Endothelial cell (in vitro differentiated cells): Measurements from ENCODE around the gene ANKRD42. TPM values are rescaled to one million over a fixed set of nuclear protein-coding genes. Genes with fewer than 3 reads are reported as not detected.

Experiments
- DNase-seq: peaks from one replicate; pipeline ENCODE4 v3.0.0; 2021; ENCODE audit warnings: low spot score
- H3K27ac Mint-ChIP-seq: one replicate; pipeline ENCODE4 v1.8.0; 2021; ENCODE audit warnings: mixed read lengths, inconsistent platforms; ENCODE audit not compliant: unreplicated experiment
- H3K27me3 Mint-ChIP-seq: one replicate; pipeline ENCODE4 v1.8.0; 2021; ENCODE audit warnings: mild to moderate bottlenecking, moderate library complexity, mixed read lengths, inconsistent platforms; ENCODE audit not compliant: unreplicated experiment
- H3K36me3 Mint-ChIP-seq: one replicate; pipeline ENCODE4 v1.8.0; 2021; ENCODE audit warnings: mild to moderate bottlenecking, low read depth, mixed read lengths, inconsistent platforms; ENCODE audit not compliant: unreplicated experiment
- H3K4me1 Mint-ChIP-seq: one replicate; pipeline ENCODE4 v1.8.0; 2021; ENCODE audit warnings: mild to moderate bottlenecking, mixed read lengths, inconsistent platforms; ENCODE audit not compliant: unreplicated experiment
- H3K4me3 Mint-ChIP-seq: one replicate; pipeline ENCODE4 v1.8.0; 2021; ENCODE audit warnings: mild to moderate bottlenecking, mixed read lengths, inconsistent platforms; ENCODE audit not compliant: unreplicated experiment
- H3K9me3 Mint-ChIP-seq: one replicate; pipeline ENCODE4 v1.8.0; 2021; ENCODE audit warnings: mixed read lengths, inconsistent platforms; ENCODE audit not compliant: unreplicated experiment
- CTCF ChIP-seq: fragments of 200-600 bp; sonication (generic); IDR thresholded peaks from one replicate; pipeline ENCODE4 v1.5.0; 2021; ENCODE audit warnings: antibody characterized with exemption; ENCODE audit not compliant: unreplicated experiment
- total RNA-seq: library from RNA; stranded (reverse); fragmentation: NEBNext Ultra II Directional; extraction: Animal tissue kit (Norgen Biotek cat#: 25700); gene quantifications from one replicate; pipeline ENCODE4 v1.2.1, GENCODE V29; 2021; ENCODE audit not compliant: unreplicated experiment

Gene ANKRD42
- total RNA-seq, 1 donor from 2014 or later: 11.4 TPM

DNA sequence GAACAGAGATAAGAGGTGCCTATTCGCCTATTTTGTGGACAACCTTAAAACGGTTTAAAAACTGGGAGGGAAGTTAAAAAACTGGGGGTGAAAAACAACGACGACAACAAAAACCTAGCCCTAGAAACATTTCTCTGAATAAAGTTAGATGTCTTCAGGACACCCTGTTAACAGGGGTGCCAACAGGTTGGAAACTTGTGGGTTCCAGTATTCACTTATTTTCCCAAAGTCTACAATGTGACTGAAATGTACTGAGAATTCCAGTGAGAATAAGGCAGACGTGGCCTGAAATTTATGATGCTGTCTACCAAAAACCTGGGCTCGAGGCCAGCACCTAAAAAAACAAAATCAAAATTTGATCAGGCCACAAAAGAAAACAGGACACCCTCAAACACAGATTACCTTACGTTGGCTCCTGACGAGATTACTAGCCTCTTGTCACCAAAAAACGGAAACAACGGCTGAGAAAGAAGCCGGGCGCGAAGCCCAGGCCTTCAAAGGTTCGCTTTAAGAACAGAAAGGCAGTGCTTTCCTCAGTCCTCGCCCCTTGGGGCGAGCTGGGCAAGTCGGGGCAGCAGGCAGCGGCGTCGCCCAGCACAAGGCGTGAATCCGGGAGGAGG is 91.7 kb downstream of the ANKRD42 start:
- Mint-ChIP-seq H3K36me3 (peaks cover 13% of the 10 kb centered on the region), H3K4me3 (peak overlapping the region; percentile 96), H3K27ac (peak overlapping the region; percentile 98), H3K27me3 (peaks cover 23% of the 10 kb centered on the region), H3K4me1 (peaks cover 30% of the 10 kb centered on the region), H3K9me3 (no peaks in the 10 kb centered on the region)
- DNase-seq: no peak
- no peak for TF ChIP-seq CTCF

- peaks cover 13% of the 10 kb centered on the region for H3K36me3 Mint-ChIP-seq
- DNase-seq: peak; percentile 85
- no peak for TF ChIP-seq CTCF
- H3K27ac Mint-ChIP-seq: peak within 1 kb of the TSS; percentile 98
- no peaks in the 10 kb centered on the region for H3K9me3 Mint-ChIP-seq
- H3K4me3 Mint-ChIP-seq: peak within 1 kb of the TSS; percentile 96
- peaks cover 30% of the 10 kb centered on the region for H3K4me1 Mint-ChIP-seq
- peaks cover 23% of the 10 kb centered on the region for H3K27me3 Mint-ChIP-seq
These were observed 92.4 kb downstream of the ANKRD42 start, which contains the start of gene CCDC90B for GRCh38 chr11:83285771-83286528. Gene CCDC90B, minus strand, starts transcription at chr11:83286367. Its CDS starts 395 bp downstream, at chr11:83285972.

DNA sequence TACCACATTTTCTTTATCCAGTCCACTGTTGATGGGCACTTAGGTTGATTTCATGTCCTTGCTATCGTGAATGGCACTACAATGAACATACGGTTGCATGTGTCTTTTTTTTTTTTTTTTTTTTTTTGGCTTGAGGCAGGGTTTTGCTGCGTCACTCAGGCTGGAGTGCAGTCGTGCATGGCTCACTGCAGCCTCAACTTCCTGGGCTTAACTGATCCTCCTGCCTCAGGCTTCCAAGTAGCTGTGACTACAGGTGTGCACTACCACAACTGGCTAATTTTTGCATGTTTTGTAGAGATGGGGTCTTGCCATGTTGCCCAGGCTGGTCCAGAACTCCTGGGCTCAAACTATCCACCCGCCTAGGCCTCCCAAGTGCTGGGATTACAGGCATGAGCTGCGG is 94.1 kb downstream of the ANKRD42 start:
- DNase-seq: no peak
- no peak overlapping the region for H3K27ac Mint-ChIP-seq
- peaks cover 23% of the 10 kb centered on the region for H3K27me3 Mint-ChIP-seq
- peaks cover 13% of the 10 kb centered on the region for H3K36me3 Mint-ChIP-seq
- no peak for TF ChIP-seq CTCF
- no peak overlapping the region for H3K4me3 Mint-ChIP-seq
- H3K9me3 Mint-ChIP-seq: no peaks in the 10 kb centered on the region
- peaks cover 24% of the 10 kb centered on the region for H3K4me1 Mint-ChIP-seq

DNA sequence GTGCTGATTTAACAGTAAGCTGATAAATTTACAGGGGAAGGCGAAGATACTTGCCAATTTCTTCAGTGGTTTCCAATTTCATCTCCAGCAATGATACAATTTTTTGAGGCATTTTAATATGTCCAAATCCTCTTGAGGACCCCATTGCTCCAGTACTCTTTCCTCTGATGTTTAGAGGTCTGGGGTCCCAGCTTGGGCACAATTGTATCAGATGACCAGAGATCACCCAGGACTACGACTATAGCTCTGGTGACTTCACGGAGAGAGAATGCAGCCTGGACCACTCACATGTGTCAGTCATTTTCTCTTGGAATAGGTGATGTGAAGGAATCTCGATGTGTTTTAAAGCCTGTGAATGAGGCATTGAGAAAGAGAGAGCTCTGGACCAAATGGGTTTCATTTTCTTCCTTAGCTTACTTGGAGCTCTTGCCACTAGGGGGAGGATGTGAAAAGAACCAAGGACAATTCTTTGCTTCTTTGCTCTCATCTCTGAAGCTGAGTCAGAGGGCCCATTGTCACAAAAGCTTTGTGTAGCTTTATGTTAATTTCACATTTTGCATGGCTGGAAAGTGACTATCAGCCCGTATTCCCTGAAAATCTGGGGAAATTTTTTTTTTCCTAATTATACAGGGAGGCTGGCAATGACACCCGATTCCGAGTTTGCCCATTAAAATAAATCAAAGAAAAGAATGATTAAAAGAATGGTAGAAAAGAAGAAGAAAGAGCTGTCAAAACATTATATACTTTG is 99.4 kb downstream of the ANKRD42 start:
- peak; percentile 53 for DNase-seq

More for the DNA sequence above, 99.4 kb downstream of the ANKRD42 start:
- Mint-ChIP-seq H3K36me3 (no peaks in the 10 kb centered on the region), H3K27me3 (peaks cover 5% of the 10 kb centered on the region), H3K4me3 (no peak overlapping the region), H3K4me1 (peaks cover 2% of the 10 kb centered on the region), H3K27ac (no peak overlapping the region), H3K9me3 (no peaks in the 10 kb centered on the region)
- TF ChIP-seq CTCF: peak; percentile 79
